ENCODE results near the gene STEAP3. TPM values are rescaled to one million over a fixed set of nuclear protein-coding genes. Genes with fewer than 3 reads are reported as not detected.

The STEAP3 gene
- total RNA-seq, 4 donors from 2014 or later = 18.3 to 21.7 (median 20.6) TPM

DNA sequence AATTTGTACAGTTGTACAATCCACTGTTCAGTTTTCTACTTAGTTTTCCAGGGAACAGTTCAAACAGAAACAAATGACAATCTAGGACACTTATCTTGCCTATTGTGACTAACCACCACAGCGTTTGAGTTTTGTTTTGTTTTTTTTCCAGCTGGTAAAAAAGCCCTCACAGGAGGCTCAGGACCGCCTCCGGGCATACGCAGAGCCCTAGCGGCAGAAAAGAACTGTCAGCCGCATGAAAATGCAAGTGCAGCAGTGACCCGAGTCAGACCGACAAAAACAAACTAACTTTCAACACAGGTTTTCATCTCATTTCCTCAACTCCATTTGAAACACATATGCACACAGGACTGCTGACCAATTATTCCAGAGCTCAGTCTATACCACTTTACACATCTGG lies 68.6 kb downstream of the STEAP3 start:
- TF ChIP-seq POLR2AphosphoS5 (IDR thresholded peaks at IDR 0.05) (no peak), POLR2A (IDR thresholded peaks at IDR 0.05) (no peak), EP300 (IDR thresholded peaks at IDR 0.05) (no peak)
- TF ChIP-seq, protein P1, sequence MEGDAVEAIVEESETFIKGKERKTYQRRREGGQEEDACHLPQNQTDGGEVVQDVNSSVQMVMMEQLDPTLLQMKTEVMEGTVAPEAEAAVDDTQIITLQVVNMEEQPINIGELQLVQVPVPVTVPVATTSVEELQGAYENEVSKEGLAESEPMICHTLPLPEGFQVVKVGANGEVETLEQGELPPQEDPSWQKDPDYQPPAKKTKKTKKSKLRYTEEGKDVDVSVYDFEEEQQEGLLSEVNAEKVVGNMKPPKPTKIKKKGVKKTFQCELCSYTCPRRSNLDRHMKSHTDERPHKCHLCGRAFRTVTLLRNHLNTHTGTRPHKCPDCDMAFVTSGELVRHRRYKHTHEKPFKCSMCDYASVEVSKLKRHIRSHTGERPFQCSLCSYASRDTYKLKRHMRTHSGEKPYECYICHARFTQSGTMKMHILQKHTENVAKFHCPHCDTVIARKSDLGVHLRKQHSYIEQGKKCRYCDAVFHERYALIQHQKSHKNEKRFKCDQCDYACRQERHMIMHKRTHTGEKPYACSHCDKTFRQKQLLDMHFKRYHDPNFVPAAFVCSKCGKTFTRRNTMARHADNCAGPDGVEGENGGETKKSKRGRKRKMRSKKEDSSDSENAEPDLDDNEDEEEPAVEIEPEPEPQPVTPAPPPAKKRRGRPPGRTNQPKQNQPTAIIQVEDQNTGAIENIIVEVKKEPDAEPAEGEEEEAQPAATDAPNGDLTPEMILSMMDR (IDR thresholded peaks at IDR 0.05) = no peak
- WGBS = 79% methylated on average over 8 of the region's 8 CpGs
- no peak overlapping the region for H3K4me3 ChIP-seq
- no peak for DNase-seq (ENCODE audit: low spot score in 2 of 2)
- H3K27ac ChIP-seq = no peak overlapping the region
- no peaks in the 10 kb centered on the region for H3K27me3 ChIP-seq
- H3K4me1 ChIP-seq = no peaks in the 10 kb centered on the region
- H3K9me3 ChIP-seq = no peaks in the 10 kb centered on the region
- H3K36me3 ChIP-seq = no peaks in the 10 kb centered on the region

DNA sequence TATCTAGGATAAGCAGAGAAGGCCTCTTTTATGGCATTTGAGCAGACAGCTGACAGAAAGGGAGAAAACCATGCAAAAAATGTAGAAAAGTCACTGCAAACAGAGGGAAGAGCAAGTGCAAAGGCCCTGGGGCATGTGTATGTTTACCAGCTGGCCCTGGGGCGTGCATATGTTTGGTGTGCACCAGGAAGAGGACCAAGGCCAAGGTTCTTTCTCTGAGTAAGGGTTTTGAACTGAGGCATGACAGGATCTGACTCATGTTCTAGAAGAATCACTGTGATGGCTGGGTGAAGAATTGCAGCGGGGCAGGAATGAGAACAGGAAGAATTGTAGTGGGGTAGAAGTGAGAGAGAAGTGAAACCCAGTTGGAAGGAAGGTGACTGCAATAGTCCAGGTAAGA lies 69.6 kb downstream of the STEAP3 start:
- Histone ChIP-seq H3K4me3 (no peak overlapping the region), H3K27ac (no peak overlapping the region), H3K9me3 (no peaks in the 10 kb centered on the region), H3K36me3 (no peaks in the 10 kb centered on the region), H3K27me3 (no peaks in the 10 kb centered on the region), H3K4me1 (no peaks in the 10 kb centered on the region)
- TF ChIP-seq POLR2AphosphoS5 (IDR thresholded peaks at IDR 0.05) = no peak
- WGBS = 92% methylated on average over 2 of the region's 2 CpGs
- no peak for DNase-seq (ENCODE audit: low spot score in 2 of 2)

DNA sequence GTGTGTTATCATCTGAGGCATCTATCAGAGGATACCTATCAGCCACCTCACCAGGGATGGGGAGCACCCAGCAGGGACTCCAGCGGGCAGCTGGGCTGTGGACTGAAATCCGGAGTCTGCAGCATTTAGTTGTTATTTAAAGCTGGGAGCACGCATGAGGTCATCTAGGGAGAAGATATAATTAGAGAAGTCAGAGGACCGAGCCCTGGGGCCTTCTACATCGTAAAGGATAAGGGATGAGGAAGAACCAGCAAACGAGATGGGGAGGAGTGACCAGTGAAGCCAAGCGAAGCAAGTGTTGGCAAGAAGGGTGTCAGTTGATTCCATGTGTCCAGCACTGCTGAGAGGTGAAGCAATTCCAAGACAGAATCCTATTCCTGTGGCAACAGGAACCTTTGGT lies 70.3 kb downstream of the STEAP3 start:
- Histone ChIP-seq H3K4me1 (no peaks in the 10 kb centered on the region), H3K27ac (no peak overlapping the region), H3K27me3 (no peaks in the 10 kb centered on the region), H3K36me3 (no peaks in the 10 kb centered on the region), H3K9me3 (no peaks in the 10 kb centered on the region), H3K4me3 (no peak overlapping the region)
- WGBS = 79% methylated on average over 7 of the region's 7 CpGs
- no peak for DNase-seq (ENCODE audit: low spot score in 2 of 2)
- TF ChIP-seq POLR2A (IDR thresholded peaks at IDR 0.05) (no peak), EP300 (IDR thresholded peaks at IDR 0.05) (no peak), POLR2AphosphoS5 (IDR thresholded peaks at IDR 0.05) (no peak)
- TF ChIP-seq, protein P1 (IDR thresholded peaks at IDR 0.05) = no peak

DNA sequence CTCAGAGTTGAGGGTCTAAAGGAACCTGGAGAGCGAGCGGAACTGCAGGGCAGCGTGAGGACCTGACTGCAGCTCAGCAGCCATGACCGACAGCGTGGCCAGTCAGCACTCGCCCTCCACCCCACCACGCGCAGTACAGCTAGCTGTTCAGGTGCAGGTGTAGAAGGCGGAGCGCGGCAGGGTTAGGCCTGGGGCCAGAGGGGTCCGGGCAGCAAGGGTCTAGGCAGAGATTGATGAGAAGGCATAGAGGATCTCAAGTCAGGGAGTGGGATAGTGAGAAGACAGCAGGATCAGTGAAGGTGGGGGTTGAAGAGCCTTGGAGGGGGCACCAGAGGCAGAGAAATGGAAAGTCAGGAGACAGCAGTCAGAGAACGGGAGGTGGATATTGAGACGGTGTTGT lies 71.0 kb downstream of the STEAP3 start:
- 84% methylated on average over 14 of the region's 14 CpGs for WGBS
- no peaks in the 10 kb centered on the region for H3K27me3 ChIP-seq
- no peaks in the 10 kb centered on the region for H3K36me3 ChIP-seq
- TF ChIP-seq EP300 (IDR thresholded peaks at IDR 0.05) = no peak
- TF ChIP-seq, protein P1 (IDR thresholded peaks at IDR 0.05) = no peak
- no peak for TF ChIP-seq POLR2AphosphoS5 (IDR thresholded peaks at IDR 0.05)
- no peak for TF ChIP-seq POLR2A (IDR thresholded peaks at IDR 0.05)
- no peak for DNase-seq (ENCODE audit: low spot score in 2 of 2)
- H3K4me1 ChIP-seq = no peaks in the 10 kb centered on the region
- H3K27ac ChIP-seq = no peak overlapping the region
- no peak overlapping the region for H3K4me3 ChIP-seq
- H3K9me3 ChIP-seq = no peaks in the 10 kb centered on the region

DNA sequence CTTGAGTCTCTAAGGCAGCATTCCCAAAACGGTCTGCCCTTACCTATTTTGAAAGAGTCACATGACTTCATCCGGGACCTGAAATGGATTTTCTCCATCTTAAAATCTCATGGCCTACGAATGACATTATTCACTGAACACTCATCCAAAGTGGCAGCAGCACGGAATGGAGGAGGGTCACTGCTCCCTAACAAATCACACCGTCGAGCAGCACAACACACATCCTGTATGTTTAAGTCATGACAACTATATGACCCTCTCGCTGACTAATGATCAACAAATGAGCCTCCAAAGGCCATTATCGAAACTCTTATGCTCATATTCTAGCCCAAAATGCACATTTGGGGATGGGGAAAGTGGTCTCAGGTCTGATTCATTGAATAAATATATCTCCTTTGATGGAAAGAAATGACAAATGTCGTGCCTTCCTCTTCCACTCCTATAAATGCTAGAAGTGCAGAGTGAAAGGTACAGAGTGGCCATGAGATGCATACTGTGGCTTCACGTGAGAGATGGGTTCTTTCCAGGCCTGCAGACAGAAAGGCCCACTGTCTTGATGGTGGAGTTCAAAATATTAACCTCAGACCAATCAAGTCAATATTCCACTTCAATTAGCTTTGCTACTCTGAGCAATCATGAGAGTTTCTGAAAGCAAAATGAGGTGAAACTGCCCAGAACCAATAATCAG lies 72.2 kb downstream of the STEAP3 start:
- Histone ChIP-seq H3K9me3 (no peaks in the 10 kb centered on the region), H3K27ac (no peak overlapping the region), H3K4me3 (no peak overlapping the region), H3K36me3 (no peaks in the 10 kb centered on the region), H3K4me1 (no peaks in the 10 kb centered on the region), H3K27me3 (no peaks in the 10 kb centered on the region)
- DNase-seq (ENCODE audit: low spot score in 2 of 2) = no peak
- TF ChIP-seq EP300 (IDR thresholded peaks at IDR 0.05) (no peak), POLR2A (IDR thresholded peaks at IDR 0.05) (no peak), POLR2AphosphoS5 (IDR thresholded peaks at IDR 0.05) (no peak)
- TF ChIP-seq, protein P1 (IDR thresholded peaks at IDR 0.05) = no peak
- 92% methylated on average over 10 of the region's 10 CpGs for WGBS

DNA sequence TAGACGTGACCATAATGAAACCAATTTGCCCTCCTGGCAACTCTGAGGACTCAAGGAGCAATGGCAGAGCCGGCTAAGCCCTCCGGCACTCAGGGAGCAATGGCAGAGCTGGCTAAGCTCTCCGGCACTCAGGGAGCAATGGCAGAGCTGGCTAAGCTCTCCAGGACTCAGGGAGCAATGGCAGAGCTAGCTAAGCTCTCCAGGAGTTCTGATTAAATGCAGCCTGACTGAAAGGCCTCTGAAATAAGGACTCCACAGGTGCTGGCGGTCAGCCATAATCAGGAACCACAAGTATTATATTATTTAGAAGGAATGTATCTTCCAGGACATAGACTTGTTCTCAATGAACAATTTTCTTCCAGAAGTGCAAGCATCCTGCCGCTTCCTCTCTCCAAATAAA lies 77.8 kb downstream of the STEAP3 start:
- no peak overlapping the region for H3K27ac ChIP-seq
- no peaks in the 10 kb centered on the region for H3K36me3 ChIP-seq
- H3K4me3 ChIP-seq = no peak overlapping the region
- WGBS = 77% methylated on average over 6 of the region's 6 CpGs
- DNase-seq (ENCODE audit: low spot score in 2 of 2) = no peak
- no peak for TF ChIP-seq EP300 (IDR thresholded peaks at IDR 0.05)
- TF ChIP-seq POLR2AphosphoS5 (IDR thresholded peaks at IDR 0.05) = no peak
- no peak for TF ChIP-seq POLR2A (IDR thresholded peaks at IDR 0.05)
- TF ChIP-seq, protein P1 (IDR thresholded peaks at IDR 0.05) = no peak
- H3K9me3 ChIP-seq = no peaks in the 10 kb centered on the region
- H3K27me3 ChIP-seq = no peaks in the 10 kb centered on the region
- H3K4me1 ChIP-seq = peaks cover 7% of the 10 kb centered on the region

Data from suprapubic skin (tissue), 4 donors.